K562 (cell line): Measurements from ENCODE around the gene HMG20B. TPM values are rescaled to one million over a fixed set of nuclear protein-coding genes. Genes with fewer than 3 reads are reported as not detected.

Experiments used
- ARHGAP35 ChIP-seq: fragments of 450-650 bp; IDR thresholded peaks from 2 replicates; pipeline ENCODE4 v1.6.1; 2018; ENCODE audit not compliant: partially characterized antibody
- ARID2 ChIP-seq: fragments of 450-650 bp; IDR thresholded peaks from 2 replicates; pipeline ENCODE4 v1.6.1; 2017; ENCODE audit warnings: antibody characterized with exemption, mild to moderate bottlenecking
- CBX2 ChIP-seq: fragments of 200-600 bp; sonication (generic); IDR thresholded peaks from one replicate; pipeline ENCODE4 v1.6.1; 2012; ENCODE audit warnings: mild to moderate bottlenecking, low read length, inconsistent platforms; ENCODE audit not compliant: insufficient read depth, poor library complexity, severe bottlenecking
- CHD4 ChIP-seq: fragments of 200-600 bp; sonication (generic); IDR thresholded peaks from 3 replicates; pipeline ENCODE4 v1.6.1; 2012; ENCODE audit warnings: low read depth, mild to moderate bottlenecking, mixed read lengths, low read length, inconsistent platforms; ENCODE audit not compliant: insufficient read depth, insufficient replicate concordance, poor library complexity, severe bottlenecking
- EGR1 ChIP-seq: fragments of 450-650 bp; conservative IDR thresholded peaks from 2 replicates; pipeline ENCODE4 v1.6.1; 2017; ENCODE audit warnings: mild to moderate bottlenecking
- MYNN ChIP-seq, 2 experiments: sonication (generic); formaldehyde crosslinking in 1 of 2; IDR thresholded peaks; 2 replicates each; pipeline versions ENCODE4 v1.5.0 to v1.6.1; 2016 to 2020; ENCODE audit warnings: antibody characterized with exemption in 1 of 2, missing genetic modification reagents in 1 of 2
- PATZ1 ChIP-seq: fragments of 250-450 bp; sonication (Bioruptor Pico); IDR thresholded peaks from 2 replicates; pipeline ENCODE4 v1.5.0; 2020; ENCODE audit warnings: mild to moderate bottlenecking, borderline replicate concordance
- PCBP2 ChIP-seq: fragments of 200-400 bp; formaldehyde crosslinking; IDR thresholded peaks from 2 replicates; pipeline ENCODE4 v1.6.1; 2018; ENCODE audit warnings: low read length, low read depth, mild to moderate bottlenecking, moderate library complexity; ENCODE audit not compliant: poor library complexity, severe bottlenecking
- ZNF407 ChIP-seq: fragments of 450-650 bp; IDR thresholded peaks from 2 replicates; pipeline ENCODE4 v1.6.1; 2016; ENCODE audit warnings: low read depth
- polyA plus RNA-seq, 8 experiments: library from polyadenylated mRNA; depleted of rRNA in 4 of 8; stranded (reverse) in 5 of 8; unstranded in 3 of 8; fragments of >200 nt; fragmentation: Nextera tagmentation in 2 of 8; fragmentation: Illumina TruSeq in 1 of 8; extraction: Ambion mirVana in 2 of 8; extraction: Trizol in 1 of 8; gene quantifications; 2 replicates each; pipeline versions ENCODE4 v1.2.1 to v1.2.3, GENCODE V29; 2011 to 2014; ENCODE audit warnings: inconsistent platforms in 1 of 8, missing spikeins in 1 of 8
- total RNA-seq, 7 experiments: library from RNA; depleted of rRNA in 6 of 7; stranded (reverse); fragments of >200 nt in 6 of 7; fragmentation: Illumina TruSeq in 2 of 7; extraction: Trizol in 2 of 7; gene quantifications; 2 replicates each; pipeline versions ENCODE4 v1.2.1 to v1.2.3, GENCODE V29; 2011 to 2021; ENCODE audit warnings: low replicate concordance in 1 of 7

Gene HMG20B
- total and polyA plus RNA-seq, 9 of the 15 experiments (the other 6 are each of a cell fraction or from before 2014, with no cell fraction given): 0.35 to 172 (median 38.6) TPM

GRCh38 chr19:3537101-3537437, 35.7 kb upstream of the HMG20B start (continued):
- 0 out of 2 replicates have a peak, but pooled peaks have one; percentile 37 for TF ChIP-seq MYNN (IDR thresholded peaks at IDR 0.05)
- no peak for TF ChIP-seq MYNN (CRISPR knock-in tag; IDR thresholded peaks at IDR 0.05)
- no peak for TF ChIP-seq ARID2
- no peak for TF ChIP-seq EGR1
- TF ChIP-seq PCBP2: no peak
- no peak for TF ChIP-seq PATZ1 (CRISPR knock-in tag)
- TF ChIP-seq ZNF407: no peak
- TF ChIP-seq ARHGAP35: no peak
- no peak for TF ChIP-seq CBX2
- no peak for TF ChIP-seq CHD4
- TF ChIP-seq, all 486 proteins: peak for 4
